RWPE2 (cell line): ENCODE measurements around the gene ARMC2.
"Not testable (repeated sequence)": the region's sequence is repeated elsewhere in the genome, so short reads cannot be mapped to it uniquely, and the experiment has no call there.

Source experiments
- ATAC-seq: fragments of 200-7000 bp; cut with Tn5 transposase; 3 replicates; pipeline ENCODE4 v1.9.1; 2021; ENCODE audit warnings: low read depth
- DNase-seq: peaks from one replicate; pipeline ENCODE4 v3.0.0-alpha.2; 2020; ENCODE audit warnings: low spot score
- H3K27ac ChIP-seq: fragments of 450-650 bp; 2 replicates; pipeline ENCODE4 v1.5.1; 2017; ENCODE audit warnings: mild to moderate bottlenecking; ENCODE audit not compliant: poor library complexity, severe bottlenecking
- H3K27me3 ChIP-seq: fragments of 250-450 bp; sonication (Bioruptor Pico); 2 replicates; pipeline ENCODE4 v1.5.1; 2021; ENCODE audit warnings: mild to moderate bottlenecking, moderate library complexity; ENCODE audit not compliant: insufficient read depth, poor library complexity, severe bottlenecking
- H3K36me3 ChIP-seq: fragments of 250-450 bp; sonication (Bioruptor Pico); 2 replicates; pipeline ENCODE4 v1.5.1; 2020; ENCODE audit warnings: low read depth, mild to moderate bottlenecking, moderate library complexity
- H3K4me1 ChIP-seq: fragments of 250-450 bp; sonication (Bioruptor Pico); 2 replicates; pipeline ENCODE4 v1.5.1; 2021; ENCODE audit warnings: mild to moderate bottlenecking, moderate library complexity; ENCODE audit not compliant: insufficient read depth, poor library complexity, severe bottlenecking
- H3K4me3 ChIP-seq: fragments of 250-450 bp; sonication (Bioruptor Pico); 2 replicates; pipeline ENCODE4 v1.5.1; 2021; ENCODE audit warnings: mild to moderate bottlenecking, moderate library complexity; ENCODE audit not compliant: severe bottlenecking
- H3K9me3 ChIP-seq: fragments of 250-450 bp; sonication (Bioruptor Pico); 2 replicates; pipeline ENCODE4 v1.5.1; 2021; ENCODE audit warnings: mild to moderate bottlenecking, moderate library complexity; ENCODE audit not compliant: severe bottlenecking
- TF ChIP-seq, protein P1 (sequence below): fragments of 450-650 bp; IDR thresholded peaks from one replicate; pipeline ENCODE4 v1.5.1; 2017; ENCODE audit warnings: mild to moderate bottlenecking, moderate library complexity; ENCODE audit not compliant: poor library complexity, severe bottlenecking

Gene ARMC2

DNA sequence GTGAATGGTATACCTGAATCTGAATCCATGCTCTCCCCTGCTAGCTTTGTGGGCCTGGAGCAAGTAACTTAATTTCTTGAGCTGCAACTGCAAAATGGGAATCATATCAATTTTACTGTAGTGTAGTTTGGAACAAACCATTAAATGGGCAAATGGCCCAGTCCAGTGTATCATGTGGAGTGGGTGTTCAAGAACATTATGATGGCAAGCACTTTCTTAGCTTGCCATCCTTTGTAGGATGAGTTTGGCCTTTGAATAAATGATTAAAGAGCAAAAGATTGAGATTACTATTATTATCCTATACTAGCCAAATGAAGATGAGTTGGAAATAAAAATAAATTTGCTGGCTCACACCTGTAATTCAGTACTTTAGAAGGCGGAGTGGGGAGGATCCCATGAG lies 126.0 kb downstream of the ARMC2 start:
- no peak overlapping the region for H3K4me3 ChIP-seq
- no peak overlapping the region for H3K27ac ChIP-seq
- no peaks in the 10 kb centered on the region for H3K36me3 ChIP-seq
- H3K9me3 ChIP-seq: no peaks in the 10 kb centered on the region
- no peaks in the 10 kb centered on the region for H3K27me3 ChIP-seq
- DNase-seq (no peak), ATAC-seq (no peak)
- H3K4me1 ChIP-seq: no peaks in the 10 kb centered on the region
- TF ChIP-seq, protein P1, sequence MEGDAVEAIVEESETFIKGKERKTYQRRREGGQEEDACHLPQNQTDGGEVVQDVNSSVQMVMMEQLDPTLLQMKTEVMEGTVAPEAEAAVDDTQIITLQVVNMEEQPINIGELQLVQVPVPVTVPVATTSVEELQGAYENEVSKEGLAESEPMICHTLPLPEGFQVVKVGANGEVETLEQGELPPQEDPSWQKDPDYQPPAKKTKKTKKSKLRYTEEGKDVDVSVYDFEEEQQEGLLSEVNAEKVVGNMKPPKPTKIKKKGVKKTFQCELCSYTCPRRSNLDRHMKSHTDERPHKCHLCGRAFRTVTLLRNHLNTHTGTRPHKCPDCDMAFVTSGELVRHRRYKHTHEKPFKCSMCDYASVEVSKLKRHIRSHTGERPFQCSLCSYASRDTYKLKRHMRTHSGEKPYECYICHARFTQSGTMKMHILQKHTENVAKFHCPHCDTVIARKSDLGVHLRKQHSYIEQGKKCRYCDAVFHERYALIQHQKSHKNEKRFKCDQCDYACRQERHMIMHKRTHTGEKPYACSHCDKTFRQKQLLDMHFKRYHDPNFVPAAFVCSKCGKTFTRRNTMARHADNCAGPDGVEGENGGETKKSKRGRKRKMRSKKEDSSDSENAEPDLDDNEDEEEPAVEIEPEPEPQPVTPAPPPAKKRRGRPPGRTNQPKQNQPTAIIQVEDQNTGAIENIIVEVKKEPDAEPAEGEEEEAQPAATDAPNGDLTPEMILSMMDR: no peak

DNA sequence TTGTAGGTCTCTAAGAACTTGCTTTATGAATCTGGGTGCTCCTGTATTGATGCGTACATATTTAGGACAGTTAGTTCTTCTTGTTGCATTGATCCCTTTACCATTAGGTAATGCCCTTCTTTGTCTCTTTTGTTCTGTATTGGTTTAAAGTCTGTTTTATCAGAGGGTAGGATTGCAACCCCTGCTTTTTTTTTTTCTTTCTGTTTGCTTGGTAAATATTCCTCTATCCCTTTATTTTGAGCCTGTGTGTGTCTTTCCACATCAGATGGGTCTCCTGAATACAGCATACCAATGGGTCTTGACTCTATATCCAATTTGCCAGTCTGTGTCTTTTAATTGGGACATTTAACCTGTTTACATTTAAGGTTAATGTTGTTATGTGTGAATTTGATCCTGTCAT lies 130.4 kb downstream of the ARMC2 start:
- H3K36me3 ChIP-seq, H3K27me3 ChIP-seq, H3K27ac ChIP-seq, H3K9me3 ChIP-seq, DNase-seq, ATAC-seq, H3K4me3 ChIP-seq, H3K4me1 ChIP-seq: not testable (repeated sequence)

DNA sequence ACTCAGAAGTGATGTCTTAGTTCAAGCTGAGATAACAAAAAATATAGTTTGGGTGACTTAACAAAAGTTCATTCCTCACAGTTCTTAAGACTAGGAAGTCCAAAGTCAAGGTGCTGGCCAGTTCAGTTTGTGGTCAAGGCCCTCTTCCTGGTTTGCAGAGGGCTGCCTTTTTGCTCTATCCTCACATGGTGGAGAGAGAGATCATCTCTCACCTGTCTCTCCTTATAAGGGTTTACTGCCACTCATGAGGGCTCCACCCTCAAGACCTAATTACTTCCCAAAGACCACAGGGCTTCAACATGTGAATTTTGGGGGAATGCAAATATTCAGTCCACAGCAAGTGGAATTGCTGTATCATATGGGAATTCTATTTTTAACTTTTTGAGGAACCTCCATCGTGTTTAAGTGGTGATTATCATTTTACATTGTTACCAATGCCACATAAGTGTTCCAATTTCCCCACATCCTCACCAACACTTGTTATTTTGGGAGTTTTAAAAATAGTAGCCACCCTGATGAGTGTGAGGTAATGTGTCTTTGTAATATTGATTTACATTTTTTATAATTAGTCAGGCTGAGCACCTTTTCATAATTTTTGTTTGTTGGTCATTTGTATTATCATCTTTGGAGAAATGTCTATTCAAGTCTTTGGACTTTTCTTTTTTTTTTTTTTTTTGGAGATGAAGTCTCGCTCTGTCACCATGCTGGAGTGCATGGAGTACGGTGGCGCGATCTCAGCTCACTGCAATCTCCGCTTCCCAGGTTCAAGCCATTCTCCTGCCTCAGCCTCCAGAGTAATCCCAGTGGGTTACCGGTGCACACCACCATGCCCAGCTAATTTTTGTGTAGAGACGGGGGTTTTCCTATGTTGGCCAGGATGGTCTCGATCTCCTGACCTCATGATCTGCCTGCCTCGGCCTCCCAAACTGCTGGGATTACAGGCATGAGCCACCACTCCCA lies 134.2 kb downstream of the ARMC2 start:
- peaks cover 11% of the 10 kb centered on the region for H3K36me3 ChIP-seq
- H3K9me3 ChIP-seq: no peaks in the 10 kb centered on the region
- ATAC-seq (no peak), DNase-seq (no peak)
- no peaks in the 10 kb centered on the region for H3K27me3 ChIP-seq
- H3K27ac ChIP-seq: no peak overlapping the region
- H3K4me1 ChIP-seq: no peaks in the 10 kb centered on the region
- TF ChIP-seq, protein P1: no peak
- H3K4me3 ChIP-seq: no peak overlapping the region

DNA sequence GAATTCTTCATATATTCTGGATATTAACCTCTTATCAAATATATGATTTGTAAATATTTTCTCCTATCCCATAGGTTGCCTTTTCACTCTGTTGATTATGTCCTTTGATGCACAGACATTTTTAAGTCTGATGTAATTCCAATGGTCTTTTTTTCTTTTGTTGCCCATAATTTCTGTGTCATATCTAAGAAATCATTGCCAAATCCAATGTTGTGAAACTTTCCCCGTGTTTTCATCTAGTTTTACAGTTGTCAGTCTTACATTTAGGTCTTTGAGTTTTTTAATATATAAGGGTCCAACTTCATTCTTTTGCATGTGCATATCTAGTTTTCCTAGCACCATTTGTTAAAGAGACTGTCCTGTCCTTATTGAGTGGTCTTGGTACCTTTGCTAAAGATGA lies 134.9 kb downstream of the ARMC2 start:
- ATAC-seq: no peak
- no peaks in the 10 kb centered on the region for H3K9me3 ChIP-seq
- TF ChIP-seq, protein P1: no peak
- H3K27me3 ChIP-seq: no peaks in the 10 kb centered on the region
- no peak overlapping the region for H3K27ac ChIP-seq
- no peak overlapping the region for H3K4me3 ChIP-seq
- H3K36me3 ChIP-seq: peaks cover 15% of the 10 kb centered on the region
- no peaks in the 10 kb centered on the region for H3K4me1 ChIP-seq
- no peak for DNase-seq

DNA sequence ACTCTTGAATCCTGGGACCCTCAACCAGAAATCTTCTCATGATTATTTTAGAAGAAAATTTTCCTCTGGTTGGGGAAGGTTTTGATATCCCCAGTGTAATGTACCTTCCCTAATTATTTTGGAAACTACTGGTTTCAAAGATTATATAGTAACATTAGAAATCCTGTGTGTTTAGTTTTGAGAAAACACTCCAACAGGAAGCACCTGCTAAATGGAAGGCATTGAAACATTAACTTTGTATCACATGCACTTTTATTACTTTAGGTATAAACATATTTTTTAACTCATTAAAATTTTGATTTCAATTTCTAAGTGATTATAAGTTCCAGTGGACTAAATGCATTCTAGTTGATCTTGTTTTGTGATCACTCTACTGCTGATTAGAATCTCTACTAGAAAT lies 137.1 kb downstream of the ARMC2 start:
- H3K36me3 ChIP-seq: peaks cover 36% of the 10 kb centered on the region
- no peak overlapping the region for H3K4me3 ChIP-seq
- ATAC-seq (no peak), DNase-seq (no peak)
- no peaks in the 10 kb centered on the region for H3K4me1 ChIP-seq
- TF ChIP-seq, protein P1: no peak
- no peaks in the 10 kb centered on the region for H3K9me3 ChIP-seq
- H3K27ac ChIP-seq: no peak overlapping the region
- no peaks in the 10 kb centered on the region for H3K27me3 ChIP-seq
